ENCODE data around the gene OVOL2. TPM values are rescaled to one million over a fixed set of nuclear protein-coding genes. Genes with fewer than 3 reads are reported as not detected.

The OVOL2 gene
- total and polyA plus RNA-seq, 2 donors (not counting 1 experiment from before 2014, with no cell fraction given): not detected

DNA sequence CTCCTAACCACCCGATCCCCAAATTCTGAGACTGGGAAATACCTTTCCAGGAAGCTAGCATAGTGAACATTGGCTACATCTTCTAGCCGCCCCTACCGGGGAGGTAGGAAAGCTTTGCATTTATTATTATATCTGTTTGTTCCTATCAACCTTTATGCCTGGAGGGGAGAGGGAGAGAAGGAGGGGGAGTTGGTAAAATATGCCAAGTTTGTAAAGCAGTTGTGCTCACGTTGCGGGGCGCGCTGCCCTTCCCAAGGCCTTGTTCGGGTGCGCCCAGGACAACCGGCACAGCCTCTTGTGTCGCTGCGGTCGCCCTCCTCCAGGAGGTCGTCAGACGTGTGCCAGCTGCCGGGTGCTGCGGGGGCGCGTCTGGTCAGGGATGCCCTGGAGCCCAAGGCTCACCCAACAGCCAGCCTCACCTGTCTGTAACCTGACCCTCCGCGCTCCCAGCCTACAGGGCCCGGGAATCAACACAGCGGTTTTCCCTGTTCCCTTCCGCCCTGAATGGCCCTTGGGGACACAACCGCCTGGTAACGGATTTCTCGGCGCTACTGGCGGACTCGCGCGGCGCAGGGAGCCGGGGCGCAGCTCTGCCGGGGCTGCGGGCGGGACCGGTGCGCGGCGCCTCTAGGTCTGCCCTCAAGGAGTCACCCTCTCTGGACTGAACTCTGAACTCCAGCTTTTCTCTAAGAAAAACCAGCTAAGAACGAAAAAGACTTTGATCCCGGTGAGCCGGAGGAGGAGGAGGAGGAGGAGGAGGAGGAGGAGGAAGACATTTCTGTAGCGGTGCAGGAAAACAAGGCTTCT is 1.1 kb upstream of the OVOL2 start:
- intact Hi-C loops (cut with micrococcal nuclease): no loop called here
- peaks cover 3% of the 10 kb centered on the region for H3K9me3 Mint-ChIP-seq (ENCODE audit: insufficient read depth)
- peaks cover 54% of the 10 kb centered on the region for H3K27me3 Mint-ChIP-seq
- H3K27ac Mint-ChIP-seq: no peak overlapping the region
- Histone ChIP-seq H2AFZ (ENCODE audit: insufficient read depth, low read depth, low read length, poor library complexity, severe bottlenecking) (no peak overlapping the region), H4K20me1 (ENCODE audit: control insufficient read depth, insufficient read depth, low read length, poor library complexity, severe bottlenecking) (no peaks in the 10 kb centered on the region), H3K79me2 (ENCODE audit: control insufficient read depth, insufficient read depth, low read length) (no peaks in the 10 kb centered on the region), H3K27ac (ENCODE audit: low read length in 2 of 2) (no peak overlapping the region), H3K4me2 (replicated peaks; ENCODE audit: low read depth, low read length, poor library complexity, severe bottlenecking) (peak overlapping the region; percentile 23), H3K27me3 (replicated peaks in 1 of 4; ENCODE audit: control extremely low read depth in 1 of 4, control insufficient read depth in 3 of 4, insufficient read depth in 4 of 4, low read length in 3 of 4) (peaks cover 0 to 58% (median 40%) of the 10 kb centered on the region in 4 experiments), H3K4me3 (ENCODE audit: control extremely low read depth in 1 of 5, extremely low read depth in 1 of 5, insufficient read depth in 1 of 5, low read depth in 2 of 5, low read length in 4 of 5) (no peak overlapping the region), H3K9me3 (ENCODE audit: control extremely low read depth in 1 of 3, control insufficient read depth in 2 of 3, insufficient read depth in 1 of 3, low read length in 2 of 3) (peaks cover 0 to 11% (median 0%) of the 10 kb centered on the region in 3 donors), H3K9ac (ENCODE audit: low read length) (no peak overlapping the region), H3K4me1 (ENCODE audit: control insufficient read depth in 2 of 2, insufficient read depth in 2 of 2, low read length in 2 of 2) (peaks cover 24 to 31% of the 10 kb centered on the region in 2 donors), H3K36me3 (replicated peaks in 1 of 2; ENCODE audit: control extremely low read depth in 1 of 2, control insufficient read depth in 1 of 2, extremely low read depth in 1 of 2, insufficient read depth in 2 of 2, low read length in 1 of 2) (no peaks in the 10 kb centered on the region)
- DNase-seq: peak; percentile 20
- peak overlapping the region; percentile 68 for H3K4me3 Mint-ChIP-seq
- ATAC-seq (ENCODE audit: low read depth): no peak
- POLR2A ChIA-PET: no interaction called here
- 6% methylated on average over 40 of the region's 46 CpGs for WGBS (ENCODE audit: insufficient coverage)
- CTCF ChIA-PET: interaction anchor here (0.6 to 0.7 kb wide), 2 partner anchors 121 to 467 kb away, joined by 3 to 5 read pairs; no protein-coding TSS in a partner anchor
- peak; percentile 69 for TF ChIP-seq EZH2 (IDR thresholded peaks at IDR 0.05; ENCODE audit: borderline replicate concordance, insufficient read depth, low read depth, low read length, poor library complexity, severe bottlenecking)
- TF ChIP-seq, protein P1, sequence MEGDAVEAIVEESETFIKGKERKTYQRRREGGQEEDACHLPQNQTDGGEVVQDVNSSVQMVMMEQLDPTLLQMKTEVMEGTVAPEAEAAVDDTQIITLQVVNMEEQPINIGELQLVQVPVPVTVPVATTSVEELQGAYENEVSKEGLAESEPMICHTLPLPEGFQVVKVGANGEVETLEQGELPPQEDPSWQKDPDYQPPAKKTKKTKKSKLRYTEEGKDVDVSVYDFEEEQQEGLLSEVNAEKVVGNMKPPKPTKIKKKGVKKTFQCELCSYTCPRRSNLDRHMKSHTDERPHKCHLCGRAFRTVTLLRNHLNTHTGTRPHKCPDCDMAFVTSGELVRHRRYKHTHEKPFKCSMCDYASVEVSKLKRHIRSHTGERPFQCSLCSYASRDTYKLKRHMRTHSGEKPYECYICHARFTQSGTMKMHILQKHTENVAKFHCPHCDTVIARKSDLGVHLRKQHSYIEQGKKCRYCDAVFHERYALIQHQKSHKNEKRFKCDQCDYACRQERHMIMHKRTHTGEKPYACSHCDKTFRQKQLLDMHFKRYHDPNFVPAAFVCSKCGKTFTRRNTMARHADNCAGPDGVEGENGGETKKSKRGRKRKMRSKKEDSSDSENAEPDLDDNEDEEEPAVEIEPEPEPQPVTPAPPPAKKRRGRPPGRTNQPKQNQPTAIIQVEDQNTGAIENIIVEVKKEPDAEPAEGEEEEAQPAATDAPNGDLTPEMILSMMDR (IDR thresholded peaks at IDR 0.05): no peak
- peaks cover 15% of the 10 kb centered on the region for H3K4me1 Mint-ChIP-seq

DNA sequence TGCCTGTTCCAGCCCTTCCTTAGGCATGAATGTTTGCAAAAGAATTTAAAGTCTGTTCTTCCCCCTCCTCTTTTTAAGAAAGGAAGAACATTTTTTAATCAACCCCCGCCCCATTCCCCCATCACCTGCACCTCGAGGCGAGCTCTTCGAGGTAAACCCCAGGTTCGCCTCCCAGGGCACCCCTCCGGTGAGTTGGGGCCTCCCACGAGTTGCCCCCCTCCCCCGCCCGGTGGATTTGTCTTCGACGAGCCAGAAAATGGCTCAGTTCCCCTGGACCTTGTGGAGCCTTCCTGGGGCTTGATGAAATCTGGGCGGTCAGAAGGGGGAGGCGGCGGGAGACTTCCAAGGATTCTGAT is 256 bp upstream of the OVOL2 start:
- Histone ChIP-seq H2AFZ (ENCODE audit: insufficient read depth, low read depth, low read length, poor library complexity, severe bottlenecking) (peak overlapping the region; percentile 60), H3K4me2 (replicated peaks; ENCODE audit: low read depth, low read length, poor library complexity, severe bottlenecking) (peak overlapping the region; percentile 88)

More for the DNA sequence above, 256 bp upstream of the OVOL2 start:
- Histone ChIP-seq H3K27ac (ENCODE audit: low read length in 2 of 2) (no peak overlapping the region), H3K79me2 (ENCODE audit: control insufficient read depth, insufficient read depth, low read length) (no peaks in the 10 kb centered on the region), H3K27me3 (replicated peaks in 1 of 4; ENCODE audit: control extremely low read depth in 1 of 4, control insufficient read depth in 3 of 4, insufficient read depth in 4 of 4, low read length in 3 of 4) (peaks cover 0 to 67% (median 42%) of the 10 kb centered on the region in 4 experiments), H3K9ac (ENCODE audit: low read length) (peak overlapping the region; percentile 60), H3K4me3 (ENCODE audit: control extremely low read depth in 1 of 5, extremely low read depth in 1 of 5, insufficient read depth in 1 of 5, low read depth in 2 of 5, low read length in 4 of 5) (peak overlapping the region in 3 of 5 experiments; percentile 44 to 60 (median 53)), H3K4me1 (ENCODE audit: control insufficient read depth in 2 of 2, insufficient read depth in 2 of 2, low read length in 2 of 2) (peaks cover 24 to 31% of the 10 kb centered on the region in 2 donors), H4K20me1 (ENCODE audit: control insufficient read depth, insufficient read depth, low read length, poor library complexity, severe bottlenecking) (no peaks in the 10 kb centered on the region), H3K36me3 (replicated peaks in 1 of 2; ENCODE audit: control extremely low read depth in 1 of 2, control insufficient read depth in 1 of 2, extremely low read depth in 1 of 2, insufficient read depth in 2 of 2, low read length in 1 of 2) (no peaks in the 10 kb centered on the region), H3K9me3 (ENCODE audit: control extremely low read depth in 1 of 3, control insufficient read depth in 2 of 3, insufficient read depth in 1 of 3, low read length in 2 of 3) (peaks cover 0 to 11% (median 0%) of the 10 kb centered on the region in 3 donors)
- WGBS (ENCODE audit: insufficient coverage): 5% methylated on average over 8 of the region's 14 CpGs
- ATAC-seq (ENCODE audit: low read depth) (no peak), DNase-seq (no peak)
- POLR2A ChIA-PET: interaction anchor here (0.7 kb wide), 1 partner anchor 97 kb away, joined by 3 read pairs; no protein-coding TSS in a partner anchor
- intact Hi-C loops (cut with micrococcal nuclease): no loop called here
- peaks cover 3% of the 10 kb centered on the region for H3K9me3 Mint-ChIP-seq (ENCODE audit: insufficient read depth)
- peaks cover 59% of the 10 kb centered on the region for H3K27me3 Mint-ChIP-seq
- no peak for TF ChIP-seq EZH2 (IDR thresholded peaks at IDR 0.05; ENCODE audit: borderline replicate concordance, insufficient read depth, low read depth, low read length, poor library complexity, severe bottlenecking)
- TF ChIP-seq, protein P1 (IDR thresholded peaks at IDR 0.05): no peak
- no peak overlapping the region for H3K27ac Mint-ChIP-seq
- H3K4me3 Mint-ChIP-seq: peak overlapping the region; percentile 63
- H3K4me1 Mint-ChIP-seq: peaks cover 15% of the 10 kb centered on the region
- CTCF ChIA-PET: interaction anchor here (0.7 kb wide), 1 partner anchor 120 kb away, joined by 3 read pairs; no protein-coding TSS in a partner anchor
